Mesothelial cell of epicardium (in vitro differentiated cells): ENCODE measurements around the gene MUSTN1. TPM values are rescaled to one million over a fixed set of nuclear protein-coding genes. Genes with fewer than 3 reads are reported as not detected.

Experiments used
- DNase-seq, 2 experiments: peaks; one replicate each; pipeline ENCODE4 v3.0.0; 2021; ENCODE audit warnings: low spot score in 2 of 2; ENCODE audit not compliant: unreplicated experiment in 2 of 2
- H3K27ac Mint-ChIP-seq: 2 replicates; pipeline ENCODE4 v1.8.0; 2021; ENCODE audit warnings: mixed read lengths
- H3K27me3 Mint-ChIP-seq: 2 replicates; pipeline ENCODE4 v1.8.0; 2021; ENCODE audit warnings: low read depth, mixed read lengths
- H3K36me3 Mint-ChIP-seq: 2 replicates; pipeline ENCODE4 v1.8.0; 2021; ENCODE audit warnings: mixed read lengths
- H3K4me1 Mint-ChIP-seq: 2 replicates; pipeline ENCODE4 v1.8.0; 2021; ENCODE audit warnings: mixed read lengths
- H3K4me3 Mint-ChIP-seq: 2 replicates; pipeline ENCODE4 v1.8.0; 2021; ENCODE audit warnings: mild to moderate bottlenecking, moderate library complexity, mixed read lengths
- H3K9me3 Mint-ChIP-seq: 2 replicates; pipeline ENCODE4 v1.8.0; 2021; ENCODE audit warnings: mixed read lengths
- CTCF ChIP-seq: fragments of 200-600 bp; sonication (generic); IDR thresholded peaks from one replicate; pipeline ENCODE4 v1.5.0; 2021; ENCODE audit warnings: antibody characterized with exemption; ENCODE audit not compliant: unreplicated experiment
- total RNA-seq: library from RNA; stranded (reverse); gene quantifications from 3 replicates; pipeline ENCODE4 v1.2.1, GENCODE V29; 2021

The MUSTN1 gene
- total RNA-seq, 1 donor from 2014 or later: 1.0 TPM

GRCh38 chr3:52829906-52830463 lies 4.8 kb downstream of the MUSTN1 start:
- H3K27me3 Mint-ChIP-seq: no peaks in the 10 kb centered on the region
- no peaks in the 10 kb centered on the region for H3K36me3 Mint-ChIP-seq
- H3K9me3 Mint-ChIP-seq: no peaks in the 10 kb centered on the region
- no peak overlapping the region for H3K27ac Mint-ChIP-seq
- DNase-seq: no peak
- H3K4me1 Mint-ChIP-seq: peaks cover 2% of the 10 kb centered on the region
- H3K4me3 Mint-ChIP-seq: no peak overlapping the region
- no peak for TF ChIP-seq CTCF

- DNase-seq: no peak
- Mint-ChIP-seq H3K27ac (no peak overlapping the region), H3K4me1 (peaks cover 2% of the 10 kb centered on the region), H3K4me3 (no peak overlapping the region), H3K36me3 (no peaks in the 10 kb centered on the region), H3K27me3 (no peaks in the 10 kb centered on the region), H3K9me3 (no peaks in the 10 kb centered on the region)
- TF ChIP-seq CTCF: no peak
Observed at GRCh38 chr3:52829482-52829881, 5.3 kb downstream of the MUSTN1 start.

- H3K27ac Mint-ChIP-seq: no peak overlapping the region
- no peak for DNase-seq
- no peaks in the 10 kb centered on the region for H3K27me3 Mint-ChIP-seq
- no peaks in the 10 kb centered on the region for H3K36me3 Mint-ChIP-seq
- H3K9me3 Mint-ChIP-seq: no peaks in the 10 kb centered on the region
- no peak overlapping the region for H3K4me3 Mint-ChIP-seq
- peaks cover 2% of the 10 kb centered on the region for H3K4me1 Mint-ChIP-seq
- no peak for TF ChIP-seq CTCF
Observed at GRCh38 chr3:52827866-52828376, 6.9 kb downstream of the MUSTN1 start.

- no peak for TF ChIP-seq CTCF
- no peak for DNase-seq
- Mint-ChIP-seq H3K36me3 (no peaks in the 10 kb centered on the region), H3K4me3 (no peak overlapping the region), H3K9me3 (no peaks in the 10 kb centered on the region), H3K27me3 (no peaks in the 10 kb centered on the region), H3K27ac (no peak overlapping the region), H3K4me1 (peaks cover 2% of the 10 kb centered on the region)
Observed at GRCh38 chr3:52827441-52827840, 7.4 kb downstream of the MUSTN1 start.

- Mint-ChIP-seq H3K4me1 (no peaks in the 10 kb centered on the region), H3K27ac (no peak overlapping the region), H3K36me3 (no peaks in the 10 kb centered on the region), H3K4me3 (no peak overlapping the region), H3K27me3 (no peaks in the 10 kb centered on the region), H3K9me3 (no peaks in the 10 kb centered on the region)
- TF ChIP-seq CTCF: no peak
- DNase-seq: no peak
Observed at GRCh38 chr3:52824037-52824436, 10.8 kb downstream of the MUSTN1 start.

GRCh38 chr3:52822363-52822762 lies 12.5 kb downstream of the MUSTN1 start:
- Mint-ChIP-seq H3K4me3 (no peak overlapping the region), H3K27ac (no peak overlapping the region), H3K9me3 (no peaks in the 10 kb centered on the region), H3K27me3 (no peaks in the 10 kb centered on the region), H3K4me1 (no peaks in the 10 kb centered on the region), H3K36me3 (no peaks in the 10 kb centered on the region)
- no peak for DNase-seq
- no peak for TF ChIP-seq CTCF
